GM18517 (cell line): ENCODE results near the gene DHX35.

Experiments used
- ATAC-seq: cut with Tn5 transposase; IDR thresholded peaks from one replicate; pipeline ENCODE4 v1.9.1; 2021; ENCODE audit warnings: mild to moderate bottlenecking, moderate library complexity; ENCODE audit not compliant: unreplicated experiment

DHX35 gene

GRCh38 chr20:39052676-39053075 lies 90.5 kb downstream of the DHX35 start:
- ATAC-seq, result no peak

- ATAC-seq, result no peak
These were observed 95.0 kb downstream of the DHX35 start for GRCh38 chr20:39057143-39057542.

- ATAC-seq, result no peak
These were observed 95.8 kb downstream of the DHX35 start for GRCh38 chr20:39057911-39058310.

- ATAC-seq, result no peak
These were observed 96.9 kb downstream of the DHX35 start for GRCh38 chr20:39059036-39059435.

- no peak for ATAC-seq
These were observed 104.5 kb downstream of the DHX35 start for GRCh38 chr20:39066471-39067242.

- no peak for ATAC-seq
These were observed 105.5 kb downstream of the DHX35 start for GRCh38 chr20:39067526-39068216.

- ATAC-seq, result no peak
These were observed 107.8 kb downstream of the DHX35 start for GRCh38 chr20:39069976-39070375.

GRCh38 chr20:39070484-39071231 lies 108.5 kb downstream of the DHX35 start:
- ATAC-seq, result no peak

GRCh38 chr20:39072132-39072531 lies 110.0 kb downstream of the DHX35 start:
- no peak for ATAC-seq

- ATAC-seq, result no peak
These were observed 110.5 kb downstream of the DHX35 start for GRCh38 chr20:39072653-39073052.

- ATAC-seq, result no peak
These were observed 113.6 kb downstream of the DHX35 start for GRCh38 chr20:39075731-39076130.

GRCh38 chr20:39076958-39077357 lies 114.8 kb downstream of the DHX35 start:
- no peak for ATAC-seq

- ATAC-seq, result no peak
These were observed 118.2 kb downstream of the DHX35 start for GRCh38 chr20:39080326-39080725.

GRCh38 chr20:39081255-39081654 lies 119.1 kb downstream of the DHX35 start:
- peak; percentile 61 for ATAC-seq

- ATAC-seq, result no peak
These were observed 120.7 kb downstream of the DHX35 start for GRCh38 chr20:39082622-39083398.

- no peak for ATAC-seq
These were observed 121.6 kb downstream of the DHX35 start for GRCh38 chr20:39083761-39084160.

GRCh38 chr20:39089029-39089428 lies 126.9 kb downstream of the DHX35 start:
- ATAC-seq, result no peak
